ENCODE data around the gene ROCK2. TPM values are rescaled to one million over a fixed set of nuclear protein-coding genes. Genes with fewer than 3 reads are reported as not detected.

Gene ROCK2
- total RNA-seq, 4 donors from 2014 or later, result 127 to 571 (median 186) TPM

GRCh38 chr2:11279398-11279797, 65.0 kb downstream of the ROCK2 start:
- TF ChIP-seq CTCF (IDR thresholded peaks at IDR 0.05; ENCODE audit: low read depth), result no peak

GRCh38 chr2:11278219-11278618, 66.2 kb downstream of the ROCK2 start:
- no peak for TF ChIP-seq CTCF (IDR thresholded peaks at IDR 0.05; ENCODE audit: low read depth)

- TF ChIP-seq CTCF (IDR thresholded peaks at IDR 0.05; ENCODE audit: low read depth), result no peak
Measured at GRCh38 chr2:11275910-11276309, 68.5 kb downstream of the ROCK2 start.

- TF ChIP-seq CTCF (IDR thresholded peaks at IDR 0.05; ENCODE audit: low read depth), result no peak
Measured at GRCh38 chr2:11270891-11271290, 73.5 kb downstream of the ROCK2 start.

DNA sequence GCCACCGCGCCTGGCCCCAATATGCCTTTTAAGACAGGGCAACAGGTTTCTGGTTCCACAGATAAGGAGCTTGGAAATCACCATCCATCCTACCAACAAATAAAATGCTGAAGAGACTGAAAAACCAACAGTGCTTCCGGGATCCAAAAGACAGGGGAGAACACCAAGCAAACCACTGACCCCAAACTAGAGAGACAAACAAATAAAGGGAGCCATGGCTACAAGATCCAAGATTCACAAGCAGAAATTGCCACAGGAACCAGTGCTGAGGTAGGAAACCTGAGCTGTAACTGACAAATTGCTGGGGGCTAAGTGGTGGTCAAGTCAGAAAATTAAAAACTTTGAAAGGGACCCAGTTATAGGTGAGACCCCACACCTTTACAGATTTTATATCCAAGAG, 76.5 kb downstream of the ROCK2 start:
- TF ChIP-seq CTCF (IDR thresholded peaks at IDR 0.05; ENCODE audit: low read depth), result no peak

- no peak for TF ChIP-seq CTCF (IDR thresholded peaks at IDR 0.05; ENCODE audit: low read depth)
Measured at GRCh38 chr2:11264818-11265217, 79.6 kb downstream of the ROCK2 start.

DNA sequence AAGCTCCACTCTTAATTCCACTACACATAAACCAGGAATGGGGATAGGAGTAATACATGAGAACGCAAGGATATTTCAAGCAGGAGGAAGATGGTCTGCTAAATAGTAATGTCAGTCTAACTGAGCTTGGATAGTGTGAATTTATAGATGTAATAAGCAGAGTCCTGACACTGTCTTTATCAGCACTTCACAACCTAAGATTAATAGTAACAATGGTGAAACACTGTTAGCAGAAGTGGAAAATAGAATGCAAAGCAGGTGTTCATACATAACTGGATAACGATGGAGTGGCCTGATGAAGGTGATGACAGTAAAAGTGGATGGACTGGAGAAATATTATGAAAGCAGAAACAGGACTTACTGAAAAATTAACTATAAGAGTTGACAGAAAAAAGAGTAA, 80.4 kb downstream of the ROCK2 start:
- no peak for TF ChIP-seq CTCF (IDR thresholded peaks at IDR 0.05; ENCODE audit: low read depth)

All from subcutaneous adipose tissue (tissue), 4 donors.